ENCODE data around the gene SENP2. TPM values are rescaled to one million over a fixed set of nuclear protein-coding genes. Genes with fewer than 3 reads are reported as not detected.
A peak's percentile ranks its signal among the peaks of the same experiment; 100 is the strongest.

Gene SENP2
- polyA plus RNA-seq, 1 experiment = 28.1 TPM

DNA sequence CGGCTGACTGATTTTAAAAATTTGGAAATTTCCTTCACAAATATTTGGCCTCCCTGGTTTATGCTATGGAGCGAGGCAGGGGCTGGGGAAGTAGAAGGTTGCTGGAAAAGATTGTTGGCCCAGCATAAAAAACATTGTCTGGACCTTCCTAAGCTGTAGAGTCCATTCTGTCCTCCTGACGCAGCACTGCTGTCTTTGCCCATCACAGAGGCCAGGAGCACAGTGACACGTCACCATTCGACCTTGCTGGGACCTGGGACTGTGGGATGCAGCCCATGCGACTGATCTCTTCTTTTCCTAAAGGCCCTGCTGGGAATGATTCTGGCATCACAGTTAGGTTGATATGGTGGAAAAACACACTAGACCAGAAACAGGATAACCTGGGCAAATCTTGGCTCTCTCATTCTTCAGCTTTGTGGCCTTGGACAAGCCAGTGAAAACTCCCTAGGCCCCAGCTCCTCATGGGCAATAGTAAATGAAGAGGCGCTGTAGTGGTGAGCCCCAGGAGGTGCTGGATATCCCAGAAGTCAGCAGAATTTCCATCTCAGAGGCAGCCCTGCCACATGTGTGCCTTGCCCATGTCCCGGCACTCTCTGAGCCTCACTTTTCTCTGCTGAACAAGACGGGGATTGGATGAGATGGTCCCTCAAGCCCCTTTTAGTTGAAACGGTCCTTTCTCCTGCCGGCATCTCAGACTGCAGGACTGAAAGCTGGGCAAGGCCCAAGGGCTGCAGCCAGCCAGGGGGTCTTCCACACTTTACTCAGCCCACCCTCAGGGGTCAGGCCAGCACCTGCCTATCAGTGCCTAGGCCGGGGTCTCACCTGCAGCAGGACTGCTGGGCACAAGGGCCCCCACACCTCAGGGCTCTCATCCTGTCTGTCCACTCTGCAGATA is 69.6 kb downstream of the SENP2 start:
- POLR2A ChIA-PET = interaction anchor here (0.6 to 1.9 kb wide), 7 partner anchors 69 to 282 kb away, joined by 3 to 12 read pairs (median 4); partner anchors contain the start of genes SENP2 and TRA2B
- no peaks in the 10 kb centered on the region for H3K27me3 ChIP-seq (ENCODE audit: control insufficient read depth, insufficient read depth, low read length)
- CTCF ChIA-PET = interaction anchor here (0.5 to 2.9 kb wide), 5 partner anchors 78 to 325 kb away, joined by 3 to 11 read pairs (median 4); no protein-coding TSS in a partner anchor
- no peaks in the 10 kb centered on the region for H3K9me3 ChIP-seq (ENCODE audit: control insufficient read depth, insufficient read depth, low read length)
- H3K4me3 ChIP-seq (ENCODE audit: low read depth, low read length) = no peak overlapping the region
- H3K27ac ChIP-seq (ENCODE audit: low read depth, low read length) = peak overlapping the region; percentile 96
- TF ChIP-seq, protein P1, sequence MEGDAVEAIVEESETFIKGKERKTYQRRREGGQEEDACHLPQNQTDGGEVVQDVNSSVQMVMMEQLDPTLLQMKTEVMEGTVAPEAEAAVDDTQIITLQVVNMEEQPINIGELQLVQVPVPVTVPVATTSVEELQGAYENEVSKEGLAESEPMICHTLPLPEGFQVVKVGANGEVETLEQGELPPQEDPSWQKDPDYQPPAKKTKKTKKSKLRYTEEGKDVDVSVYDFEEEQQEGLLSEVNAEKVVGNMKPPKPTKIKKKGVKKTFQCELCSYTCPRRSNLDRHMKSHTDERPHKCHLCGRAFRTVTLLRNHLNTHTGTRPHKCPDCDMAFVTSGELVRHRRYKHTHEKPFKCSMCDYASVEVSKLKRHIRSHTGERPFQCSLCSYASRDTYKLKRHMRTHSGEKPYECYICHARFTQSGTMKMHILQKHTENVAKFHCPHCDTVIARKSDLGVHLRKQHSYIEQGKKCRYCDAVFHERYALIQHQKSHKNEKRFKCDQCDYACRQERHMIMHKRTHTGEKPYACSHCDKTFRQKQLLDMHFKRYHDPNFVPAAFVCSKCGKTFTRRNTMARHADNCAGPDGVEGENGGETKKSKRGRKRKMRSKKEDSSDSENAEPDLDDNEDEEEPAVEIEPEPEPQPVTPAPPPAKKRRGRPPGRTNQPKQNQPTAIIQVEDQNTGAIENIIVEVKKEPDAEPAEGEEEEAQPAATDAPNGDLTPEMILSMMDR (IDR thresholded peaks at IDR 0.05; ENCODE audit: low read depth, low read length) = no peak
- no peak for DNase-seq (ENCODE audit: low read depth, low spot score)

DNA sequence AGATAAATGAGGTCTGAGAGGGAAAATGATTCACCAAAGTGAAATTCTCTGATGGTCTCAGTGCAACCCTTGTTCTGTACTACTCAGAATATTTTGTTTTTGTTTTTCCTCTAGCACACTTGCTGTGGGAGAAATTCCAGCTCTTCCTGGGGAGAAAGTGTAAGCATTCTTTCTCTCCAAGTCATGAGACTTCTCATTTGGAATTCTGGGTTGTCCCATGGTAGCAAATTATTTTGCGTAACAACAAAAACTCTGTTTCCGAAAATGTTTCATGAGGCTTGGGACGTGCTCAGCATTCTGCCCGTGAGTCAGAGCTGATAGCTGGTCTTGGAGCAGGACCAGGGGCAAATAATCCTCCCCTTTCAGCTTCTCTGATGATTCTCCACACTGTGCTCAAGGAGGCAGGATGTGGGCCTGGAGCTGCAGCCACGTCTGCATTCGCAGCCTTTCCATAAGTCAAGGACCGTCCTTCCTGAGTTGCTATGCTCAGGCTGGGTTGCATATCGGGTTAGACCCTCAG is 70.3 kb downstream of the SENP2 start:
- Histone ChIP-seq H3K27ac (ENCODE audit: low read depth, low read length) (peak overlapping the region; percentile 96), H3K9me3 (ENCODE audit: control insufficient read depth, insufficient read depth, low read length) (no peaks in the 10 kb centered on the region), H3K4me3 (ENCODE audit: low read depth, low read length) (no peak overlapping the region), H3K27me3 (ENCODE audit: control insufficient read depth, insufficient read depth, low read length) (no peaks in the 10 kb centered on the region)
- DNase-seq (ENCODE audit: low read depth, low spot score) = peak; percentile 97
- ChIA-PET CTCF (interaction anchor here (1.1 to 2.9 kb wide), 7 partner anchors 10 to 324 kb away, joined by 3 to 11 read pairs (median 4); no protein-coding TSS in a partner anchor), POLR2A (interaction anchor here (0.6 to 1.9 kb wide), 8 partner anchors 13 to 281 kb away, joined by 3 to 12 read pairs (median 4); partner anchors contain the start of genes SENP2 and TRA2B)
- TF ChIP-seq, protein P1 (IDR thresholded peaks at IDR 0.05; ENCODE audit: low read depth, low read length) = no peak

DNA sequence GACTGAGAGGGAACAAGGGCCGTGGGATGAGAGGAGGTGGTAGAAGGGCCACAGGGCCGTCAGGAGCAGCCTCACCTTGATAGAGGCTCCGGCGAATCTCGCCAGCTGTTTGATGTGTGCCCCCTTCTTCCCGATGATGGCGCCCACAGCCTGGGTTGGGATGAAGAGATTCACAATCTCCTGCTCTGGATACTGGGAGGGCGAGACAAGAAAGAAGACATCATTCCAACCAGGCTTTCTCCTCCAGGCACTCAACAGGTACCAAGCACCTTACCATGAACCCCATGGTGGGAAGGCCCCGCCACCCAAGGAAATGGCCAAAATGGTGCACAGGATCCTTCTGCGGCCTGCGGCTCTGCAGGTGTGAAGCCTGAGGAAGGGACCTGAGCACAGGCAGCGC is 71.1 kb downstream of the SENP2 start:
- Histone ChIP-seq H3K4me3 (ENCODE audit: low read depth, low read length) (no peak overlapping the region), H3K9me3 (ENCODE audit: control insufficient read depth, insufficient read depth, low read length) (no peaks in the 10 kb centered on the region), H3K27ac (ENCODE audit: low read depth, low read length) (peak overlapping the region; percentile 96), H3K27me3 (ENCODE audit: control insufficient read depth, insufficient read depth, low read length) (no peaks in the 10 kb centered on the region)
- TF ChIP-seq, protein P1 (IDR thresholded peaks at IDR 0.05; ENCODE audit: low read depth, low read length) = no peak
- POLR2A ChIA-PET = interaction anchor here (1.9 kb wide), 1 partner anchor 280 kb away, joined by 12 read pairs; the partner anchor contains the start of gene TRA2B
- CTCF ChIA-PET = interaction anchor here (1.1 to 2.9 kb wide), 5 partner anchors 9 to 323 kb away, joined by 3 to 11 read pairs (median 3); no protein-coding TSS in a partner anchor
- no peak for DNase-seq (ENCODE audit: low read depth, low spot score)

DNA sequence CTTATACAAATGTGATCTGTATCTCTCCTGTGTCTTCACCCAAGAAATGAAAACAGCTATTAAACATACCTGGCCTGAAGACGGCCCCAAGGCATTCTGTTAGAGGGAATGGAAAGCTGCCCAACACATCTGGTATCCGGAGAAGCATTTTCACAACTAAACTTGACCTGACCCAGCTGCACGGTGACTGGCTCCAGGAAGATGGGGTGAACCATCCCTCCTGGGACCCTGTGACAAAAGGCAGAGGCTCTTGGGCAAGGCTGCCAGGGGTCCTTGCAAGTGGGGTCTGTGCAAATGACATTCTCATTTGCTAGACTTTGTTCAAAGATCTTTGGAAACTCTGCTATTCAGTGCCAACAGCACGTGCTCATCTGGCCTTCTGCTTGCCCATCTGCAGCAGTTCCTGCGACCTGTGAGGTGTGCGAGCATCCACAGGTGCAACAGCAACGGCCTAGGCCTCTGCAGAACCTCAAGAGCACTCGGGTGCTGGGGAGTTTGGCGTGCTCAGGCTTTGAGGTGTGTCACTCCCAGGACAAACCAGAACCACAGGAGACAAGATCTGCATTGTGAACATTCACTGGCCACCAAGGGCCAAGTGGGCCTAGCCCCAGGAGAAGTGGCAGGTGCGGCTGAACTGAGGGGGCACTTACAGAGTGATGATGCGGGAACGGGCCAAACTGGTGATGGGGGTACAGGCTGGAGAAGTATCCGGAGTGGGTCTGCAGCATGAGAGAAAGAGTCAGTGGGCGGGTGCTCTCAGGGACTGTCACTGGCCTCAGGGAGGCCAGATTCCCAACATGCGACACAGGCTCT is 71.8 kb downstream of the SENP2 start:
- Histone ChIP-seq H3K4me3 (ENCODE audit: low read depth, low read length) (no peak overlapping the region), H3K9me3 (ENCODE audit: control insufficient read depth, insufficient read depth, low read length) (no peaks in the 10 kb centered on the region), H3K27me3 (ENCODE audit: control insufficient read depth, insufficient read depth, low read length) (no peaks in the 10 kb centered on the region), H3K27ac (ENCODE audit: low read depth, low read length) (peak overlapping the region; percentile 96)
- TF ChIP-seq, protein P1 (IDR thresholded peaks at IDR 0.05; ENCODE audit: low read depth, low read length) = no peak
- ChIA-PET CTCF (interaction anchor here (1.0 to 4.5 kb wide), 8 partner anchors 15 to 319 kb away, joined by 3 to 102 read pairs (median 25); no protein-coding TSS in a partner anchor), POLR2A (interaction anchor here (0.7 to 1.8 kb wide), 5 partner anchors 60 to 165 kb away, joined by 3 to 6 read pairs (median 4); no protein-coding TSS in a partner anchor)
- DNase-seq (ENCODE audit: low read depth, low spot score) = no peak

Data from AG04450 (cell line).